Sigmoid colon (tissue), 7 donors: ENCODE measurements around the gene METRNL. TPM values are rescaled to one million over a fixed set of nuclear protein-coding genes. Genes with fewer than 3 reads are reported as not detected.

ENCODE experiments used
- DNase-seq: peaks from one replicate; pipeline ENCODE4 v3.0.0-alpha.2; 2019
- H3K27ac ChIP-seq, 4 donors: fragments of 200-600 bp; sonication (generic); one replicate each; pipeline ENCODE4 v1.5.1; 2016 to 2019; ENCODE audit warnings: mild to moderate bottlenecking in 1 of 4
- H3K27me3 ChIP-seq, 3 donors: fragments of 200-600 bp; sonication (generic); one replicate each; pipeline ENCODE4 v1.5.1; 2019; ENCODE audit warnings: mild to moderate bottlenecking in 1 of 3
- H3K36me3 ChIP-seq, 4 donors: fragments of 200-600 bp; sonication (generic); one replicate each; pipeline ENCODE4 v1.5.1; 2016 to 2019
- H3K4me1 ChIP-seq, 4 donors: fragments of 200-600 bp; sonication (generic); one replicate each; pipeline ENCODE4 v1.5.1; 2017 to 2019
- H3K4me3 ChIP-seq, 4 donors: fragments of 200-600 bp; sonication (generic); one replicate each; pipeline ENCODE4 v1.5.1; 2017 to 2019; ENCODE audit warnings: mild to moderate bottlenecking in 2 of 4, moderate library complexity in 1 of 4
- H3K9me3 ChIP-seq, 4 donors: fragments of 200-600 bp in 3 of 4; sonication (generic) in 3 of 4; one replicate each; pipeline versions ENCODE4 v1.5.1 to v1.6.1; 2013 to 2019
- CTCF ChIP-seq, 4 experiments: fragments of 450-650 bp in 3 of 4; fragments of 200-600 bp in 1 of 4; IDR thresholded peaks; one replicate each; pipeline ENCODE4 v1.5.1; 2016 to 2019; ENCODE audit warnings: antibody characterized with exemption in 4 of 4, mild to moderate bottlenecking in 3 of 4, moderate library complexity in 2 of 4
- EP300 ChIP-seq, 4 donors: sonication (generic); formaldehyde crosslinking; IDR thresholded peaks; one replicate each; pipeline ENCODE4 v1.6.1; 2017; ENCODE audit warnings: antibody characterized with exemption in 4 of 4
- POLR2A ChIP-seq, 2 donors: fragments of 450-650 bp; IDR thresholded peaks; one replicate each; pipeline ENCODE4 v1.6.1; 2016; ENCODE audit warnings: antibody characterized with exemption in 2 of 2, mild to moderate bottlenecking in 2 of 2, moderate library complexity in 2 of 2
- POLR2AphosphoS5 ChIP-seq, 4 donors: sonication (generic); formaldehyde crosslinking; IDR thresholded peaks; one replicate each; pipeline ENCODE4 v1.6.1; 2017; ENCODE audit warnings: antibody characterized with exemption in 4 of 4
- WGBS, 2 donors: extraction: QIAGEN DNeasy Blood & Tissue Kit; methylation state at CpG; one replicate each; pipeline ENCODE4 v1.1.7; 2013; 5-methylcytosine and 5-hydroxymethylcytosine counted together
- intact Hi-C: fragments of 100-400 bp; cut with DNase I; formaldehyde crosslinking; loops from one replicate; pipeline ENCODE4 v1.15.1; 2023
- polyA plus RNA-seq, 3 donors: library from polyadenylated mRNA; stranded (reverse); fragments of 200-250 nt; gene quantifications; one replicate each; pipeline ENCODE4 v1.2.3, GENCODE V29; 2013
- total RNA-seq, 4 donors: library from RNA; depleted of rRNA; stranded (reverse); fragments of >200 nt; gene quantifications; one replicate each; pipeline ENCODE4 v1.1.0, GENCODE V29; 2016
- donor health status: healthy with polysubstance abuse.
- donor health status: Bipolar disorder and iron deficiency.
- donor health status: healthy.

The METRNL gene
- total and polyA plus RNA-seq, 7 donors = 26.8 to 116 (median 53.6) TPM

GRCh38 chr17:83087788-83088360, 8.5 kb downstream of the METRNL start:
- 92 to 93% methylated on average over 31 of the region's 31 CpGs for WGBS, 2 donors
- no peak for DNase-seq
- Histone ChIP-seq H3K9me3 (no peaks in the 10 kb centered on the region), H3K27me3 (no peaks in the 10 kb centered on the region), H3K36me3 (peaks cover 0 to 36% (median 6%) of the 10 kb centered on the region in 4 donors), H3K27ac (no peak overlapping the region), H3K4me1 (peaks cover 0 to 55% (median 34%) of the 10 kb centered on the region in 4 donors), H3K4me3 (no peak overlapping the region)
- intact Hi-C loops = no loop called here
- no peak for TF ChIP-seq POLR2A (IDR thresholded peaks at IDR 0.05)
- no peak for TF ChIP-seq EP300 (IDR thresholded peaks at IDR 0.05)
- TF ChIP-seq POLR2AphosphoS5 (IDR thresholded peaks at IDR 0.05) = no peak
- no peak for TF ChIP-seq CTCF (IDR thresholded peaks at IDR 0.05)

GRCh38 chr17:83088451-83088850, 9.0 kb downstream of the METRNL start:
- Histone ChIP-seq H3K9me3 (no peaks in the 10 kb centered on the region), H3K27me3 (no peaks in the 10 kb centered on the region), H3K36me3 (peaks cover 0 to 41% (median 9%) of the 10 kb centered on the region in 4 donors), H3K27ac (no peak overlapping the region), H3K4me1 (peaks cover 0 to 49% (median 28%) of the 10 kb centered on the region in 4 donors), H3K4me3 (no peak overlapping the region)
- intact Hi-C loops = no loop called here
- TF ChIP-seq EP300 (IDR thresholded peaks at IDR 0.05) (no peak), POLR2AphosphoS5 (IDR thresholded peaks at IDR 0.05) (no peak), CTCF (IDR thresholded peaks at IDR 0.05) (no peak), POLR2A (IDR thresholded peaks at IDR 0.05) (no peak)
- no peak for DNase-seq
- WGBS, 2 donors = 79 to 81% methylated on average over 13 of the region's 13 CpGs

GRCh38 chr17:83088909-83089308, 9.5 kb downstream of the METRNL start:
- WGBS, 2 donors = 23 to 68% methylated on average over 15 of the region's 15 CpGs
- H3K27ac ChIP-seq = peak overlapping the region in 1 of 4 donors; percentile 28
- peaks cover 0 to 46% (median 10%) of the 10 kb centered on the region in 4 donors for H3K36me3 ChIP-seq

GRCh38 chr17:83089328-83090132, 10.1 kb downstream of the METRNL start:
- H3K27ac ChIP-seq = peak overlapping the region in 2 of 4 donors; percentile 10 to 28
- H3K36me3 ChIP-seq = peaks cover 0 to 52% (median 13%) of the 10 kb centered on the region in 4 donors
- WGBS, 2 donors = 18 to 68% methylated on average over 47 of the region's 47 CpGs

More at GRCh38 chr17:83088909-83089308, 9.5 kb downstream of the METRNL start:
- Histone ChIP-seq H3K4me1 (peaks cover 0 to 45% (median 23%) of the 10 kb centered on the region in 4 donors), H3K27me3 (no peaks in the 10 kb centered on the region), H3K9me3 (no peaks in the 10 kb centered on the region), H3K4me3 (no peak overlapping the region)
- intact Hi-C loops = no loop called here
- TF ChIP-seq CTCF (IDR thresholded peaks at IDR 0.05) = no peak
- TF ChIP-seq EP300 (IDR thresholded peaks at IDR 0.05) = no peak
- TF ChIP-seq POLR2AphosphoS5 (IDR thresholded peaks at IDR 0.05) = no peak
- TF ChIP-seq POLR2A (IDR thresholded peaks at IDR 0.05) = no peak
- DNase-seq = no peak

More at GRCh38 chr17:83089328-83090132, 10.1 kb downstream of the METRNL start:
- H3K4me3 ChIP-seq = no peak overlapping the region
- H3K4me1 ChIP-seq = peaks cover 0 to 38% (median 17%) of the 10 kb centered on the region in 4 donors
- no peaks in the 10 kb centered on the region for H3K27me3 ChIP-seq
- no peak for TF ChIP-seq CTCF (IDR thresholded peaks at IDR 0.05)
- no peak for TF ChIP-seq EP300 (IDR thresholded peaks at IDR 0.05)
- TF ChIP-seq POLR2AphosphoS5 (IDR thresholded peaks at IDR 0.05) = peak in 3 of 4 donors; percentile 14 to 48 (median 28)
- no peak for DNase-seq
- intact Hi-C loops = no loop called here
- H3K9me3 ChIP-seq = no peaks in the 10 kb centered on the region
